GM12872 (cell line): Measurements from ENCODE around the gene ACTMAP.
A peak's percentile ranks its signal among the peaks of the same experiment; 100 is the strongest.

Source experiments
- TF ChIP-seq, protein P1 (sequence below): IDR thresholded peaks from 3 replicates; pipeline ENCODE4 v1.5.1; 2011; ENCODE audit warnings: low read depth, mild to moderate bottlenecking, low read length, moderate library complexity; ENCODE audit not compliant: insufficient read depth

Gene ACTMAP

GRCh38 chr19:40717325-40717879, 32.9 kb downstream of the ACTMAP start:
- TF ChIP-seq, protein P1, sequence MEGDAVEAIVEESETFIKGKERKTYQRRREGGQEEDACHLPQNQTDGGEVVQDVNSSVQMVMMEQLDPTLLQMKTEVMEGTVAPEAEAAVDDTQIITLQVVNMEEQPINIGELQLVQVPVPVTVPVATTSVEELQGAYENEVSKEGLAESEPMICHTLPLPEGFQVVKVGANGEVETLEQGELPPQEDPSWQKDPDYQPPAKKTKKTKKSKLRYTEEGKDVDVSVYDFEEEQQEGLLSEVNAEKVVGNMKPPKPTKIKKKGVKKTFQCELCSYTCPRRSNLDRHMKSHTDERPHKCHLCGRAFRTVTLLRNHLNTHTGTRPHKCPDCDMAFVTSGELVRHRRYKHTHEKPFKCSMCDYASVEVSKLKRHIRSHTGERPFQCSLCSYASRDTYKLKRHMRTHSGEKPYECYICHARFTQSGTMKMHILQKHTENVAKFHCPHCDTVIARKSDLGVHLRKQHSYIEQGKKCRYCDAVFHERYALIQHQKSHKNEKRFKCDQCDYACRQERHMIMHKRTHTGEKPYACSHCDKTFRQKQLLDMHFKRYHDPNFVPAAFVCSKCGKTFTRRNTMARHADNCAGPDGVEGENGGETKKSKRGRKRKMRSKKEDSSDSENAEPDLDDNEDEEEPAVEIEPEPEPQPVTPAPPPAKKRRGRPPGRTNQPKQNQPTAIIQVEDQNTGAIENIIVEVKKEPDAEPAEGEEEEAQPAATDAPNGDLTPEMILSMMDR: no peak

DNA sequence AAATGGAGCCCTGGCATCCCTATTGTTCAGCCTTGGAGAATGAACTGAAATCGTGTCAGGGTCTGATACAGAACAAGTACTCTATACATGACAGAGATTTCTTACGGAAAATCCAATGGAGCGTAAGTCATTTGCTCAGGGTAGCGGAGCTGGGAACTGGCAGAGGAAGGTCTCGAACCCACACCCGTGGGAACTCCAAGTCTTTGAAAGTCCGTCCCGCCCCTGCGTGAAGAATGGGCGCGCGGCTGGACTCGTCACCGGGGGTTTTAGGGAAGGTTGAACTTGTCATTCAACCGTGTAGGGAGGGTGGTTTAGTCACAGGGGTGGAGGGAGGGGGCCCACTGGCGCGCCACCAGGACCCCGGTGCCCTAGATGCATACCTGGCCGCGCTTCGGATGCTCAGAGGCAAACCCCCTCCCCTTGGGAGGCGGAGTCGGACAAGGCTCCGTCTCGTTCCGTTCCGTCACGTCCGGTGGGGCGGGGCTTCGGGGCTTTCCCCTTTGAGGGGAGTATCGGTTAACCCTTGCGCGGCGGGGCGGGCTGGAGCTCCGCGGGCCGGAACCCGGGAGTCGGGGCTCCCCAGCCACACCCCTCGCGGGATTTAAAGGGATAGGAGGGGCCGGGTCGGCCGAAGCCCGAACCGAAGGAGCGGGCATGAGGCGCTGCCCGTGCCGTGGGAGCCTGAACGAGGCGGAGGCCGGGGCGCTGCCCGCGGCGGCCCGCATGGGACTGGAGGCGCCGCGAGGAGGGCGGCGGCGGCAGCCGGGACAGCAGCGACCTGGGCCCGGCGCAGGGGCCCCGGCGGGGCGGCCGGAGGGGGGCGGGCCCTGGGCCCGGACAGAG, 33.6 kb downstream of the ACTMAP start, which contains the start of the genes COQ8B and ITPKC:
Gene COQ8B, minus strand, starts transcription at position 405 of the 843 bp plus-strand sequence. CDS start 2,254 bp downstream, outside the sequence.
Gene ITPKC, plus strand, starts transcription at position 631 of the 843 bp plus-strand sequence. Its CDS starts 24 bp downstream, at position 655.
- TF ChIP-seq, protein P1: no peak

DNA sequence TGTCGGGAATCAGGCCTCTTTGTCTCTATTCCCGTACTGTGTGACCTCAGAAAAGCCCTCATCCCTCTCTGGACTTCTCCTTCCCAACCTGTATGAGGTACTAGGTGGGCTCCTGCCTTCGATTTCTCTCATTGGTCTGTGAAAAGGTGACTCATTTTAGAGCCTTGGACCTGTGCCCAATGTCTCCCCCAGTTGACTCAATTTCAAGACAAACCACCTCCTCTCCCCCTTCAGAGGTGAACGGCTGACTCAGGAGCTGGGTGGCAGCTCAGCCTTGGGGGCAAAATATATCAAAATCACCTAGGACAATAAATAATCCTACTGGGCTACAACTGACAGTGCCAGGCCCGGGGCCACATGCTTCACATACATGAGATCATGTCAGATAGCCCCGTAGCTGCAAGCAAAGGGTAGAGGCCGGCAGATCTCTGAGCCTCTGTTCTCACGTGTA, 34.2 kb downstream of the ACTMAP start:
- TF ChIP-seq, protein P1: no peak

DNA sequence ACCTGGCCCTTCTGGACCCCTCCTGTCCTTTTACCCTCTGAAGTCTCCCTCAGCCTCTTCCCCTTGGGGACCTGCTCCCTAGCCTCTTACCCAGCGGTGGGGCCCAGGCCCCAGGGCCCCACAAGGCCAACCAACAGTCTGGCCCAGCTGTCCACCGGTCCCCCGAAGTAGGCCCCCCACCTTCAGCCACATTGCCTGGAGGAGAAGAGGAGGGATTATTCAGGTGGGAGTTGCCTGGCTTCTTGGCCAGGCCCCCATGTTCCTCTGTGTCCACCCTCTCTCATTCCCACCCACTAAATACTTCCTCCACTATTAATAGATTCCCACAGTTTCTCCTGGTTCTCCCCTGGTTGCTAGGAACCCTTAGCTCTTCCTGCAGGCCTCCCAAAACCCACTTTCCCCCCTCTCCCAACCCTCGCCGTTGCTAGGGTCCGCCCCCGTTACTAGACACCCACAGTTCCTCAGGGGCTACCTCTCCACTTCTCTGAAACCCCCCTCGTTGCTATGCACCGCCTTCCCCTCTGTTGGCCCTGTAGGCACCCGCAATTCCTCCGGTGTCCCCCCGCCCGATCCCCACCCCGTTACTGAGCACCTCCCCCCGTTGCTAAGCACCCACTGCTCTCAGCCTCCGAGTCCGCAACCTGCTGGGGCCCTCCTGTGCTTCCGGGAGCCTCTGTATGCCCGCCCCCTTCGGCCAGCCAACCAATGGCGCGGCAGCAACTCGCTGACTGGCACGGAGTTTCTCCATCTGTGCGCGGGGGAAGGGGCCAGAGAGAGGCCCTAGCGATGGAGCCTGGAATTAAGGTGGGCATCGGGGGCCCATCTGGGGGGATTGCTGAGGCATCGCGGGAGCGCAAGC, 35.6 kb downstream of the ACTMAP start:
- TF ChIP-seq, protein P1: 0 out of 3 replicates have a peak, but pooled peaks have one; percentile 24

DNA sequence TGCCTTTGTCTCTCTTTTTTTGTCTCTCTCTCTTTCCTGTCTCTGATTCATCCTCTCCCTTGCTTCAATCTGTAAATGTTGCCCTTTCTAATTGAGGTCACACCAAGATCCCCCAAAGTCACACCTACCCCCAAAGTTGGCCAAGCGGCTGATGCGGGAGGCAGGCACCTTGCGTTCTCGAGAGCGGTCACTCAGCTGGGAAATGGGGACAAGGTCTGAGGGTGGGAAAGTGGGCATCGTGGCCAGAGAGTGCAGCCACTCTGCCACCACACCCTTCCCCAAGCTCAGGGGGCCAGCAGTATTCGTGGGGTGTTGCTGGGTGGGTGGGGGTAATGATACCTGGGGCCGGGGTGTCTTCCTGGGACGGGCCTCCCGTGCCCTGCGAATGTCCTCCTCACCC, 36.3 kb downstream of the ACTMAP start:
- TF ChIP-seq, protein P1: no peak

- TF ChIP-seq, protein P1: no peak
These were observed 40.5 kb downstream of the ACTMAP start for GRCh38 chr19:40709817-40710216.

GRCh38 chr19:40707615-40708014, 42.7 kb downstream of the ACTMAP start:
- TF ChIP-seq, protein P1: no peak
